Measurements from ENCODE around the gene TEDC1.
A peak's percentile ranks its signal among the peaks of the same experiment; 100 is the strongest.

TEDC1 gene

DNA sequence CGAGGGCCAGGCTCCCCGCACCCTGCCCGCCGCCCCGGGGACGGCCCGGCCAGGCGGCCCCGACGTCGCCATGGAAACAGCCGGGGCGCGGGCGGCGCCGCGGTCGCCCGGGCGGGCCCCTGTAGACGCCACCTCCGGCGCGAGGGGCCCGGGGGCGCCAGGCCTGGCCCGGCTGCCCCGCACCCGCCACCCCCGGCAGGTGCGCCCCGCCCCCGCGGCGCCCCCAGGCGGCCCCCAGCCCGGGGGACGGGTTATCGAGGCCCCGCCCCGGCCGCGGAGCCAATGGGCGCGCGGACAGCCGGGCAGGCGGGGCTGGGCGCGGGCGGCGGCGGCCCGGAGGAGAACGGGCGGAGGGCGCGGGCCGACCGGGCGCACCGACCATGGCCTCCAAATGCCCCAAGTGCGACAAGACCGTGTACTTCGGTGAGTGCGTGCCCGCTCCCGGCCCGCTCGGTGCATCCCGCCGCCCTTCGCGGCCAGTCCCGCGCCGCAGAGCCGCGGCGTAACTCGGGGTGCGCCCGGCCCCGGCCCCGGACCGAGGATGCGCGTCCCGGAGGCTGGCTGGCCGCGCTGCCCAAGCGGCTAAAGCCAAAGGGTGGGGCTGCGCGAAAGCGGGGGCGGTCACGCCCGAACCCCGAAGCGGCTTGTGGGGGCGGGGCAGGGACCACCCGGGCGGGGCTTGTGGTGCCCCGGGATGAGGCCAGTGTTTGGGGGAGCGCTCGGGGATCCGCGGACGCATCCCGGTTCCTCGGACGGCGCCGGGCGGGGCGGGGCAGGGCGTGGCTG lies 16.4 kb upstream of the TEDC1 start, which contains the start of gene CRIP2:
Gene CRIP2, plus strand, starts transcription at position 339 of the 786 bp plus-strand sequence. Its CDS starts 42 bp downstream, at position 381.
- no peak for DNase-seq (ENCODE audit: low read depth)

DNA sequence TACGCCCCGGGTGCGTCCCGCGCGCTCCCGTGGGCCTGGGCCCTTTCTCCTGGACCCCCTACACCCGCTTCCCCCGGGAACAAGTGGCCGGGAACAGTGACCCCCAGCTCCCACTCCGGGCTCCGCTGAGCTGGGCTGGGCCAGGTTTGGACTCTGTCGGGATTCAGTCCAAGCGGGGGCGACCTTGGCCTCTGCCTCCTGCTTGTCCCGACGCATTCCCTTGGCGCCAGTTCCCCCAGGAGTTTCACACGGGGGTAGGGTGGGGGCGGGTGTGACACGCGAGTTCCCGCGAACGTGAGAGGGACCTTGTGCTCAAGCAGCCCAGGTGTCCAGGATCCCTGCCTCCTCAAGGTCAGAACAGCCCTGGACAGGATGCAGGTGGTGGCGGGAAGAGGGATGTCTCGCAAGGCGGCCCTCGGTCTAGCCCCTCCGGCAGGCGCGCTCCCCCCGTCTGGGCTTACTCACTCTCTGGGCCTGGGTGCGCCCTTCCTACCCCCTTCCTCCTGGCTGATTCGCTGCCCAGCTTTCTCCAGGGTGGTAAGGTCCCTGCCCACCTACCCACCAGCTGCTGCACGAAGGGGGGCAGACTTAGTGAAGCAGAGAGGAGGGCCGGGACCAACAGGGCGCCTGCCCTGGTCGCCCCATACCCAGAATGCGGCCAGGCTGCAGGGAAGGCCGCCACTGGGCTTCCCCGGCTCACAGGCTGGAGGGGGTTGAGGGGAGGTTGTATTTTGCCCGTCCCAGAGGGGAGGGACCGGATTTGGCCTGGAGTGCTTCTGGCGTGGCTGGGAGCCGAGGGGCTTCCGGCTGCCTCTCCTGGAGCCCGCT lies 15.6 kb upstream of the TEDC1 start:
- no peak for DNase-seq (ENCODE audit: low read depth)

DNA sequence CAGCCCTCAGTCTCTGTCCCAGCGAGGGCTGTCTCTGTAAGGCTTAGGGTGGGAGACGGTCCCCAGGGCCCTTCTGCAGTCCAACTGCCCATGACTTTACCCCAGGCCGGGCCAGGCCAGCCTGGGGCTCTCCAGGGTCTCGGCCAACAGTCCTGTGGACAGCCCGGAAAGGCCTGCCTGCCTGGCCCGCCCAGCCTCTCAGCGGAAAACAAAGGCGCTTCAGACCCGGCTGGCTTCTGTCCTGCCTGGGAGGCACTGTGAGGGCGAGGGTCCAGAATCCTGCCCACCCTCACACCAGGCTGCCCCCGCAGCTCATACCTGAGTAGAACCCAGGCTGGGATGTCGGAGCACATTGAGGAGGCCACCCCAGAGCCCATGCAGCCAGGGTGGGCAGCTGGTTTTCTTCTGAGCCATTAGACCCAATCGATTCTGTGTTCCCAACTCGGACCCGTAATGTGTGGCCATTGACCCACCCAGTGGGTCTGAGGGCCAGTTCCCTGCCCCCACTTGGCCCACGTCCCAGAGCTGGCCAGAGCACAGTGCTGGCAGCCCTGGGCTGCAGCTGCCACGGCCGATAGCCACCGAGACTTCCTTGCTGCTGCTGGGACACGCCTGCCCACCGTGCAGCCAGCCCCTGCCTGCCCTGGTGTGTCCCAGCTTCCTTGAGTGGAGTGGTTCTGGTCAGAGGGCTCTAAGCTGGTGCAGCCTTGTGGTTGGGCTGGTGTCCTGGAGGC lies 14.8 kb upstream of the TEDC1 start:
- DNase-seq (ENCODE audit: low read depth), result no peak

DNA sequence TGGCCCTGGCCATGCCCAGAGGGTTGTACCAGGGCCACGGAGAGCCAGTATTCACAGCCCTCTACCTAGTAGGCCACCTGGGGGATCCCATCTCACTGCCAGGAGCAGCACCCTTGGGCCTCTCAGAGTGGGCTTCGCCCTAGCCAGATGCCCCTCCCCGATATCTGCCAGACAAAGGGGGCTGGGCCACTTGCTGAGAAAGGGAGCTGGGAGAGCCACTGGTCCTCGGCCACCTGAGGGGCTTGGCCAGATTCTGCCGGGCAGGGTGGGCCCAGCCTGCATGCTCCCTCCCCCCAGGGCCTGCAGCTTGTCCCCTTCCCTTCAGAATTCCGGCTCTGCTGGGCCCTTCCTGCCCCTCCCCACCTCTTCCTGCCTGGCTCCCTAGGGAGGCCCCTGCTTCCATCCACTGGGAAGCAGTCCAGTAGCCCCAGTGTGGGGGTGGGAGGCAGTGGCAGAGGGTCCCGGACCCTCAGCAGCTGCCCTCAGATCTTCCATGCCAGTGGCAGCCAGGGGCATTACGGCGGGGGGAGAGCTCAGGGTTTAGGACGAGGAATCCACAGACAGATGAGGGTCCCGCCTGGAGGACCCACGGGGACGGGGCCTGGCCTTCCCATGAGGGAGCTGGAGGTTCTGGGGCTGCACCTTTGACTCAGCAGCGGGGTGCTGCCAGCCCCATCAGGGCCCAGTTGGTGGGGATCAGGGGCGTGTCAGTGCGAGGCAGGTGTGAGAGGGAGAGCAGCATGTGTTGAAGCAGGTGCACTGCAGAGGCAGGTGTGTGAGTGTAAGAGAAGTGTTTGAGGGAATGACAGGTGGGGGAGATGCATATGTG lies 14.0 kb upstream of the TEDC1 start:
- DNase-seq (ENCODE audit: low read depth), result no peak

DNA sequence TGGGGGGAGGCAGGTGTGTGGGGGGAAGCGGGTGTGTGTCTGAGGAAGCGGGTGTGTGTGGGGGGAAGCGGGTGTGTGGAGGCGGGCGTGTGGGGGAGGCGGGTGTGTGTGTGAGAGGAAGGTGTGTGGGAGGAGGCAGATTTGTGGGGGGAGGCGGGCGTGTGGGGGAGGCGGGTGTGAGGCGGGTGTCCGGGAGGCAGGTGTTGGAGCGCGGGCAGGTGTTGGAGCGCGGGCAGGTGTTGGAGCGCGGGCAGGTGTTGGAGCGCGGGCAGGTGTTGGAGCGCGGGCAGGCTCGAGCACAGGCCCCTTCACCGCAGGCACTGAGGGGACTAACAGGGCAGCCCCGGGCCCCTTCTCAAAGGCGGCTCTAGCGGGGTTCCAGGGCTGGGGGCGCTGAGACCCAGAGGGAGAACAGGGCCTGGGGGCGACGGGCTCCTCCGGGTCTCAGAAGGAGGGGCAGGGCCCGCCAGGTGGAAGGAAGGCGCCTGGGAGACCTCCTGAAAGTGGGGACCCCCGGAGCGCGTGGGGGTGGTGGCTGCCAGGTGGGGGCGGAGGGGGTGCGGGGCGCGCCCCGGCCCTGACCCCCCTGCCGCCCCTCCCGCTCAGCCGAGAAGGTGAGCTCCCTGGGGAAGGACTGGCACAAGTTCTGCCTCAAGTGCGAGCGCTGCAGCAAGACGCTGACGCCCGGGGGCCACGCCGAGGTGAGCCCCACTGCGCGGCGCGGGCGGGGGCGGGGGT lies 13.2 kb upstream of the TEDC1 start:
- no peak for DNase-seq (ENCODE audit: low read depth)

DNA sequence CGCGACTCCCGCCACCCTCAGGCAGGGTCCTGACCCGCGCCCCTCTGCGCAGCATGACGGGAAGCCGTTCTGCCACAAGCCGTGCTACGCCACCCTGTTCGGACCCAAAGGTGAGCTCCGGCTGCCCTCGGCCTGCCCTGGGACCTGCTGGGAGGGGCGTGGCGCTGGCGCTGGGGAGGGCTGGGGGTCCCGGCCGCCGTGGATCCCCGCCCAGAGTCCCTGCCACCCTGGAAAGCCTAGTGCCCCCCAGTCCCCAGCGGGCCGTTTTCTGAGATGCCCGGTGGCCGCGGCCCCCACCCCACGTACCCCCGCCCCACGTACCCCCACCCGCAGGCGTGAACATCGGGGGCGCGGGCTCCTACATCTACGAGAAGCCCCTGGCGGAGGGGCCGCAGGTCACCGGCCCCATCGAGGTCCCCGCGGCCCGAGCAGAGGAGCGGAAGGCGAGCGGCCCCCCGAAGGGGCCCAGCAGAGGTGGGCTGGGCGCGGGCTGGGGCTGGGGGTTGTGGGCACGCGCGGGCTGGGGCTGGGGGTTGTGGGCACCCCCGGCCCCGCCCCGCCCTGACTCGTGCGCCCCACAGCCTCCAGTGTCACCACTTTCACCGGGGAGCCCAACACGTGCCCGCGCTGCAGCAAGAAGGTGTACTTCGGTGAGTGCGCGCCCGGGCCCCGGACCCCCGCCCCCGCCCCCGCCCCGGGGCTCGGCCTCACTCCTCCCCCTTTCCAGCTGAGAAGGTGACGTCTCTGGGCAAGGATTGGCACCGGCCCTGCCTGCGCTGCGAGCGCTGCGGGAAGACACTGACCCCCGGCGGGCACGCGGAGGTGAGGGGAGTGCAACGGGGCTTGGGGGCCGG lies 12.4 kb upstream of the TEDC1 start:
- no peak for DNase-seq (ENCODE audit: low read depth)

DNA sequence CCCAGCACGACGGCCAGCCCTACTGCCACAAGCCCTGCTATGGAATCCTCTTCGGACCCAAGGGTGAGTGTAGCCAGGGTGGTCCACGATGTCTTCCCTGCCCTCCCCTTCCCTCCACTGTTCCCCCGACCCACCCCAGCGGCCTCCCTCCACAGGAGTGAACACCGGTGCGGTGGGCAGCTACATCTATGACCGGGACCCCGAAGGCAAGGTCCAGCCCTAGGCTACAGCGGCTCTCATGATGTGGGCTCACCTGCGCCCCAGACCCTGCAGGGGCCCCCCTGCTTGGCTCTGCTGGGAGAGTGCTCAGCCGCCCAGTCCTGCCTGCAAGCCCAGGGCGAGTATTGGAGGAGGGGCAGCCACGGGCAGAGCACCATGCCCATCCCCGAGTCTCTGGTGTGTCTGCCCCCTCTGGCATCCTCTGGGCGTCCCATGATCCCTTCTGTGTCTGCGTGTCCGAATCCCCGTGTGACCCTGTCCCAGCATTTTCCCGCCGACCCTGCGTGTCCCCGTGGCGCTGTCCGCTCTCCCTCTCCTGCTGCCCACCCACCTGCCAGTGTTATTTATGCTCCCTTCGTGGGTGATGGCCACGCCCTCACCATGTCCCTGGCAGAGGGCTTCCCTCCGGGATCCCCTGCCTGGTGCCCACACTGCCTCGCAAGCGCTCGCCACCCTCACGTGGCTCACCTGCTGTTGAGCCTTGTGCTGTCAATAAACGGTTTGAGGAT lies 11.5 kb upstream of the TEDC1 start:
- DNase-seq (ENCODE audit: low read depth), result no peak

DNA sequence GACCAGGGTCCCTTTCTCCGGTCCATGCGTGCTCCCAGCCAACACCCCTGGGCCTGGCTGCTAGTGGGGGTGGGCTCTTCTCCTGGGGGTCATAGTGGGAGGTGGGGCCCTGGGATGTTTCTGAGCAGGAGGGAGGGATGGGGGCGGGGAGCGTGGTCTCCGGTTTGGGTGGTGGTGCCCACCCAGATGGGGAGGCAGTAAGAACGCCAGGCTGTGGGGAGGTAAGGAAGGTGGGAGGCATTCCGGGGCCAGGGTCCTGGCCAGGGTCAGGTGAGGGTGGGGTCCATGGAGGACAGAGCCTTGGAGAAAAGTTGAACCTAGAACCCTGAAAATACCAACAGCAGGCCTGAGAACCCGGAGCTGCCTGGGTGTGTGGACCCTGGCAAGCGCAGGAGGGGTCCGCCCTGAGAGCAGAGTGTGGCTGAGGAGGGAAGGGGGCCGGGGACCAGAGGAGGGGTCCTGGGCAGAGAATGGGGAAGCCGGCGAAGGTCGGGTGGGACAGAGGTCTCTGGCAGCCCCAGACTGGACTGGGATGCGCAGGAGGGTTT lies 10.8 kb upstream of the TEDC1 start:
- DNase-seq (ENCODE audit: low read depth), result no peak

DNA sequence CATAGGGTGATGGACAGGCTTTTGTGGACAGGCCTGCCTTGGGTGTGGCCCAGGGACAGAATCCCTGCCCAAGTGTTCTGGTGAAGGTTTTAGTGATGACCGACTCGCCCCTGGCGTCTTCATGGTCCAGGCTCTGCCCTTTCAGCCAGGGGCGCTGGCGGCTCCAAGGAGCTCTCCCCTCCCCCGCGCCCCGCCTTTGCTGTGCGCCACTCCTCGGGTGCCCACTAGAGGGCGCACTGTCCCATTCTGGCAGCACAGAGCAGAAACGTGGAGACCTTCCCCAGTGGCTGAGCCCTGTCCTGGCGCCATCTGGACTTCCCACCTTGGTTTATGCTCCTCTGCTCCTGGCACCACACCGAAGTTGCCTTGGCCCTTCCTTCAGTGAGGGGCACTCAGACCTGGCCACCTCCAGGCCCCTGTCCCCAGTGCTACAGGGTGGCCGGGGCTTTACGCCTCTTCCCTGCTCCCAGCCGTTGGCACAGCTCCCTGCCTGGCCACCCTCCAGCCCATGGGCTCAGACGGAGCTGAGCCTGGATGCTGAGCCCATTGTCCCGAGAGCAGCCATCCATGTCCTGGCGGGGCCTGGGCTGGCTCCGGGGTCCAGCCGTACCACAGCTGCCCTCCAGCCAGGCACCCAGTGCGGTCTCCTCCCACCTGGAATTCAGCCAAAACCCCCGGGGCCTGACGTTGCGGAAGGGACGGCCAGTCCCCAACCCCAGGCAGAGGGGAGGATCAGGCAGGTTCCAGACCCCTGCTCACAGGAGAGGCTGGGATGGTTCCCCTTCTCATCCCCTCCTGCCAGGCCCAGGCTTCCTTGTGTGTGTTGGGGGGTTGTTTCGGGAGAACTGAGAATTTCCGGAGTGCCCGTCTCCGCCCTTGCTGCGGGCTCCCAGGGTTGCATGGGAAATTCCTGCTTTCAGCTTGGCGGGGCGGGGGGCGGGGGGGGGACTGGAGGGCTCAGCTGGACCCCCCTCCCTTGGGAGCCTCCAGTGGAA lies 9.9 kb upstream of the TEDC1 start:
- DNase-seq (ENCODE audit: low read depth), result peak; percentile 75

DNA sequence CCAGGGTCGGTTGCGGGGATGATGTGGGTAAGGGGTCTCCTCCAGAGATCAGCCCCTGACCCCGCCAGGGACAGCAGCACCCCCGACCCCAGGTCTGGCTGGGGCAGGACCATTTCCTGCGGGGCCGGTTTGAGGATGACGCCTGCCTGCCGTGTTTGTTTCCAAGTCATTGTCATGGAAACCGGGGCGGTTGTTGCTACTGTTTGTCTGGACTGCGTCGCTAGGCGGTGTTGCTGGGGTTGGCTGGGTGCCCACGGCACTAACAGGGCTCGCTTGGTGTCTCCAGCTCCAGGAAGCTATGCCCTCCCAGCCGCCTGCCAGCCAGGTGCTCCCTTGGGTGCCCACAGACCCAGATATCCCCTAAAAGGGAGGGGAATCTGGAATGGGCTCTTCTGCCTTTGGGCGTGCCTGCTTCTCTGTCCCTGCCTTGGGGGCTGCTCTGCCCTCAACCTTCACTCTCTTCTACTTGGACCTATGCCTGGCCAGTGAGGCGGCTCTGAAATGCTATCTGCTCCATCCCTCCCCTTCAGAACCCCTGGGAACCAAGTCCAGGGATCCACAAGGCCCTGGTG lies 9.1 kb upstream of the TEDC1 start:
- peak; percentile 95 for DNase-seq (ENCODE audit: low read depth)

DNA sequence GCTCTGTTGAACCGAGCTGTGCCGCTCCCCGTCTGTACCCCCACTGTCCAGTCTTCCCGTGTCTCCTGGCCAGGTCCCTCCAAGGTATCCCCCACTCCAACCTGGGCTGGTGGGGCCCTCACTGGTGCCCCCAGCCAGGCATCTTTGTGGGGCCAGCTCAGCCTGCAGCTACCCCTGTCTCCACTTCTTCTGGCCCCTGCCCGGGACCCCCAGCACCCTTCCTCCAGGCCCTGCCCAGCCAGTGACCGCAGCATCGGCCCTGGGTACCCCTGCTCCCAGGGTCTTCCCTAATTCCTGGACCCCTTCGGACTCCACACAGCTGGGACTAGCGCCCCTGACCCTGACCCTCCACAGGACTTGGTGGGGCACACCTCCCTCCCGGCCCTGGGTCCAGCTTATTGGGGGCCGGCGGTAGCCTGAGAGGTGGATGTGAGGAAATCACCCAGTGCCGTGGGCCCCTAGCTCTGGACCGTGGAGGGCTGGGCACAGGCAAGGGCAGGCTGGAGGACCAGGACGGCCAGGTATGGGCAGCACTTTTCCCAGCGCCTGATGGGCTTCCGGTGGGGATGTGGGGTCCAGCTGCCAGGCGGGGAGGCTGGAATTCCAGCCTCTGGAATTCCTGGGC lies 8.4 kb upstream of the TEDC1 start:
- DNase-seq (ENCODE audit: low read depth), result no peak

DNA sequence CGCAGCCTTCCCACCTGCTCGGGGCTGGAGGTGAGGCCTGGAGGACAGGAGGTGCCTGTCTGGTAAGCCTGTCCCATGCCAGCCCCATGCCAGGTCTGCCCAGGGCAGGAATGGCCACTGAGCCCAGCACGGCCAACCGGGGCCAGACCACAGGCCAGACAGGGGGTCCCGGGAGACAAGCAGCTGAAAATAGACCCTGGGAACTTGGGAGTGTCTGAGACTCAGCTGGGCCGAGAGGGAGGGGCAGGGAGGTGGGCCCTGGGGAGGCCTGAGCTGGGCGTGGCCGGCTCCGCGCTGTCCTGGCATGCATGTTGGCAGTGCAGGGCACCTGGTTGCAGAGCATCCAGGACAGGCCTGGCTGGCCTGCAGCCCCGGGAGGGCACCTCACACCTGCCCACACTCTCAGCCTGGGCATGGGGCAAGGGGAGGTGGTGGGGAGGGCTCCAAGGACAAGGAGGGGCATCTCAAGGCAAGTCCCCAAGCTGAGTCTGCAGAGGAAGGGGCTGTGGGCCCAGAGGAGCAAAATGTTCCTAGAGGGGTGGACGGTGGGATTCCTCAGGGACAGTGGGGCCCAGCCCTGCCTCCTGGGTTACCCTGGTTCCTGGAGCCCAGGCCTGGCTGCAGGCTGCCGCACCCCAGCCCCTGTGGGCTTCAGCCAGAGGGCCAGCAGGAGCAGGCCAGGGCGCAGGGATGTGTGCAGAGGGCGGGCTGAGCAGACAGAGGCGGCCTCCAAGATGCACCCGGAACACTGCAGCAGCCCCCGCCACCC lies 7.6 kb upstream of the TEDC1 start:
- no peak for DNase-seq (ENCODE audit: low read depth)

DNA sequence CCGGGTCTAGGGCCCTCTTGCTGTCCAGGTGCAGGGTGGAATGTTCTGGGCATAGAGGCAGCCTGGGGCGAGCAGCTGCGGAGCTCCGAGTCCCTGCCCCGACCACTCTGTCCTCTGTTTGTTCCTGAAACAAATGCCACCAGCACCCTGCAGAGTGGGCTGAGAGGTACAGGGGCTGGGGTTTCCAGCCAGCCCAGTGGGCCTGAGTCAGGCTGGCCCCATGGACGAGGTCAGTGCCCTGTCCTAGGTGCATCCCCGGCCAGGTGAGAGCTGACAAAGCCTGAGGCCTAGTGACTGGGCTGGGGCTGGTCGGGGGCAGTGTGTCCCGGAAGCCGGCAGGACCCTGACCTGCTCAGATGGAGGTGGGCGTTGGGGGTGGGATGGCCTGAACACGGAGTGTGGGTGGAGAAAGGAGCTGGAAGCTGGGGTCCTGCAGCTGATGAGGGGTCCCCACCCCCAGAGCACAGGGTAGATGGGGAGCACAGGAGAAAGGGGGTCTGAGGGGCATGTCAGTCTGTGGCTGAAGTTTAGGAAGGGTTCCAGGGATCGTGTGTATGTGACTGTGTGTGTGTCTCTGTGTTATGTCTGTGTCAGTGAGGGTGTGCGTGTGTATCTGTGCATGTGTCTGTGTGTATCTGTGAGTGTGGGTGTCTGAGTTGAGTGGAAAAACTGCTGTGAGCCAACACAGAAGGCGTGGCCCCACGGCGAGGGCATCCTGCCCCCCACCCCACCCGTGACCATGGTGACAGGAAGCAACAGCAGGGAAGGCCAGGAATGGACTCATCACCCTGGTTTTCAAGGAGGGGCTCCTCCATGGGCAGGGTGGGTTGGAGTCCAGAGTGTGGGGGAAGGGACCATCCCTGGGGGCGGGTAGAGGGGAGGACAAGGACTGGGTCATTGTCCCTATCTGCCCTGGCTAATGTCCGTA lies 6.7 kb upstream of the TEDC1 start:
- DNase-seq (ENCODE audit: low read depth), result no peak

DNA sequence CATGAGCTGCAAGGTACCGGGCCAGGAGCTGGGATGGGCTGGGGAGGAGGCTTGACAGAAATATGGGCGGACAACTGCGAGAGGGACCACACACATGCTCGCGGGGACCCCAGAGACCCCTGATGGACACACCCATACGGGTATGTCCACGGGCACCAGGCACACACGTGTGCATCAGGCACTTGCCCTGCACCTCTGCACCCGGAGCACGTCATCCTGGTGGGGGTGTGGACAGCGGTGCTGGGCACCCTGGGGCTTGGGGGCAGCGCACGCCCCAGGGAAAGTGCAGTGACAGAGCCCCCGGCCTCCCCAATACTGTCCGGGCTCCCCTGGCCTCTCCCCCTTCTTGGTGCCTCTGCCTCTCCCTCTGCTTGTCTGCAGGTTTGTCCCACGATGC lies 6.1 kb upstream of the TEDC1 start:
- no peak for DNase-seq (ENCODE audit: low read depth)

DNA sequence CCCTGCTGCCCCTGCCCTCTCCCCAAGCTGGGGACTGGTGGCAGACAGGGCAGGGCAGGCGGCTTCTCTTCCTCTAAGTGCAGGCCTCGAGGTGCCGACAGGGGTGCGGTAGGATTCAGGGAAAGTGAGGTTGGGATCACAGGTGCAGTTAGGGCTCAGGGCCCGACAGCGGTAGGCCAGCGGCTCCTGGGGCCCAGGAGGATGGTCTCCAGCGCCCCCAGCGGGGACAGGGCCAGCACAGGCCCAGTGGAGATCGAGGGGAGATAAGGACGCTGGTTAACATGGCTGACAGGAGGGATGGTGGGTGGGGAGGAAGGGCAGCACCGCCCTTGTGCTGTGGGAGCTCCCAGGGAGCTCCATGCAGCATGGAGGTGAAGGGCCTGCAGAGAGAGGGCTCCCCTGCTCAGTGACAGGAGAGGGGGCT lies 5.3 kb upstream of the TEDC1 start:
- DNase-seq (ENCODE audit: low read depth), result no peak
